ENCODE data around the gene HOXB8. TPM values are rescaled to one million over a fixed set of nuclear protein-coding genes. Genes with fewer than 3 reads are reported as not detected.

Gene HOXB8
- total and polyA plus RNA-seq, 2 experiments from 2014 or later: 0.31 to 0.57 TPM

DNA sequence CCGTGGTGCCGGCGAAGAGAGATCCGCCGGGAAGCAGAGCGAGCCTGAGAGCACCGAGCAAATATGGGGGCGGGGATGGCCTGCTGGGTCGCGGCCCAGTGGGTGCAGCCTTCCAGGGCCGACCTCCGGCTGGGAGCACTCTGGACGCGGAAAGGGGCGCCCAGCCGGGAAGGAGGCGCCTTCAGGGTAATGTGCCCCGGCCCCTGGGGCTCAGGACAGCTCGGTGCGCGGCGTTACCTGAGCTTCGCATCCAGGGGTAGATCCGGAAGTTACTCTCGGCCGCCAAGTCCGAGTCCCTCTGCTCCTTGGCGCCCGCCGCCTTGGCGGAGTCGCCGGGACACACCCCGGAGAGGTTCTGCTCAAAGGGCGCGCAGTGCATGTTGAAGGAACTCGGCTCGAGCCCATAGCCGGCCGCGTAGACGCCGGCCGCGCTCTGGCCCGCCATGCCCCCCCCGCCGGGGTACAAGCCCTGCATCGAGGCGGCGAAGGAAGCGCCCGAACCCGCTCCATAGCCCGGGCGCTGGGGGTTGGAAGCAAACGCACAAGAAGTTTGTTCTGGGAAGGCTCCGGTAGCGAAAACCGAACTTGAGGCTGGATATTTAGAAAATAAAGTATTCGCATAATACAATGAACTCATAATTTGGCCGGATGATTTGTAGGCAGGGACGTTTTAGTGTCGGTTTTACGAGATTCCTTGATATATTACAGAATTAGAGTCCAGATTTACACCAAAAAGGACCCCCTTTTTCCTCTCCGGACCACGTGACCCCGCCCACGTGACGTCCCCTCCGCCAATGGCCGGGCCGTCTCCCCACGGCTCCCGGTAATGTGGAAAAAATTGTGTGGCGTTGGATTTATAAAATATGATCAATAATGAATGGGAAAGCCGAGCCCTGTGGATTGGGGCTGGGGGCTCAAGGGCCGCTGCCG, 4.5 kb downstream of the HOXB8 start, which contains the start of gene HOXB7:
HOXB7 (minus strand) TSS at position 736 of the 930 bp plus-strand sequence; CDS start at position 637, 99 bp downstream.
- Histone ChIP-seq H3K4me2 (peak within 1 kb of the TSS; percentile 78), H3K4me3 (peak within 1 kb of the TSS; percentile 28), H3K27me3 (peaks cover 96% of the 10 kb centered on the region), H3K36me3 (replicated peaks; ENCODE audit: insufficient read depth, low read depth) (no peaks in the 10 kb centered on the region), H4K20me1 (ENCODE audit: insufficient read depth, poor library complexity, severe bottlenecking) (no peaks in the 10 kb centered on the region), H3K79me2 (no peaks in the 10 kb centered on the region), H3K4me1 (ENCODE audit: insufficient read depth) (no peaks in the 10 kb centered on the region), H3K9me3 (ENCODE audit: low read depth) (no peaks in the 10 kb centered on the region), H2AFZ (peak within 1 kb of the TSS; percentile 80), H3K27ac (peak within 1 kb of the TSS; percentile 77), H3K9me2 (replicated peaks; ENCODE audit: insufficient read depth) (no peaks in the 10 kb centered on the region)
- 3% methylated on average over 78 of the region's 79 CpGs for WGBS (ENCODE audit: low lambda C conversion rate, missing lambda C conversion rate)
- DNase-seq (ENCODE audit: low spot score): peak; percentile 65
- TF ChIP-seq EZH2phosphoT487 (IDR thresholded peaks at IDR 0.05; ENCODE audit: low read depth, severe bottlenecking, unreplicated experiment) (peak; percentile 64), EZH2 (IDR thresholded peaks at IDR 0.05; ENCODE audit: borderline replicate concordance) (peak; percentile 96)
- TF ChIP-seq, protein P1, sequence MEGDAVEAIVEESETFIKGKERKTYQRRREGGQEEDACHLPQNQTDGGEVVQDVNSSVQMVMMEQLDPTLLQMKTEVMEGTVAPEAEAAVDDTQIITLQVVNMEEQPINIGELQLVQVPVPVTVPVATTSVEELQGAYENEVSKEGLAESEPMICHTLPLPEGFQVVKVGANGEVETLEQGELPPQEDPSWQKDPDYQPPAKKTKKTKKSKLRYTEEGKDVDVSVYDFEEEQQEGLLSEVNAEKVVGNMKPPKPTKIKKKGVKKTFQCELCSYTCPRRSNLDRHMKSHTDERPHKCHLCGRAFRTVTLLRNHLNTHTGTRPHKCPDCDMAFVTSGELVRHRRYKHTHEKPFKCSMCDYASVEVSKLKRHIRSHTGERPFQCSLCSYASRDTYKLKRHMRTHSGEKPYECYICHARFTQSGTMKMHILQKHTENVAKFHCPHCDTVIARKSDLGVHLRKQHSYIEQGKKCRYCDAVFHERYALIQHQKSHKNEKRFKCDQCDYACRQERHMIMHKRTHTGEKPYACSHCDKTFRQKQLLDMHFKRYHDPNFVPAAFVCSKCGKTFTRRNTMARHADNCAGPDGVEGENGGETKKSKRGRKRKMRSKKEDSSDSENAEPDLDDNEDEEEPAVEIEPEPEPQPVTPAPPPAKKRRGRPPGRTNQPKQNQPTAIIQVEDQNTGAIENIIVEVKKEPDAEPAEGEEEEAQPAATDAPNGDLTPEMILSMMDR (IDR thresholded peaks at IDR 0.05; ENCODE audit: poor library complexity): no peak

DNA sequence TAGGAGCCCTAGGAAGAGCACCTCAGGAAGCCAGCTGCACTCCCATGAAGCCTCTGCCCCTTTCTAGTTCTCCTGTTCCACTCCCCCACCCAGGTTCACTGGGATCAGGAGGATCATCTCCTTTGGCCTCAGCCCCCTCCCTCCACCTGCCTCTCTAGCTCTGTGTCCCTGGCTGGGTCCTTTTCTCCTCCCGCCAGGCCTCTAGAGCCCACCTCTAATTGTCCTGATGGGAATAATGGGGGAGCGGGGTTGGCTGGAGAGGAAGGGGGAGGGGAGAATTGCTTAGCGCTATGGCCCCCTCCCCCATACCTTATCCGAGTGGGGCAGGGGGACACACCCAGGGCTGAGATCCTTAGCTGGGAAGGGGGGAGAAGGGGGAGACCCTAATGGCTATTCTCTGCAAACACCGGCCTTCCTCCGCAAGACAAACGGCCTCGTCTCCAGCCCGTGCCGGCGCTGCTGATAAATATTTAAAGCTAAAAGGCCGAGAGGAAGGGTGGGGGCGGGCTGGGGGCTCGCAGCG, 5.3 kb downstream of the HOXB8 start:
- no peaks in the 10 kb centered on the region for H4K20me1 ChIP-seq (ENCODE audit: insufficient read depth, poor library complexity, severe bottlenecking)
- peak overlapping the region; percentile 77 for H3K27ac ChIP-seq
- no peaks in the 10 kb centered on the region for H3K9me2 ChIP-seq (replicated peaks; ENCODE audit: insufficient read depth)
- no peaks in the 10 kb centered on the region for H3K79me2 ChIP-seq
- no peaks in the 10 kb centered on the region for H3K4me1 ChIP-seq (ENCODE audit: insufficient read depth)
- peak overlapping the region; percentile 80 for H2AFZ ChIP-seq
- H3K27me3 ChIP-seq: peaks cover 96% of the 10 kb centered on the region
- no peaks in the 10 kb centered on the region for H3K36me3 ChIP-seq (replicated peaks; ENCODE audit: insufficient read depth, low read depth)
- H3K9me3 ChIP-seq (ENCODE audit: low read depth): no peaks in the 10 kb centered on the region
- H3K4me2 ChIP-seq: peak overlapping the region; percentile 78
- peak overlapping the region; percentile 11 for H3K4me3 ChIP-seq
- TF ChIP-seq, protein P1 (IDR thresholded peaks at IDR 0.05; ENCODE audit: poor library complexity): no peak
- TF ChIP-seq EZH2 (IDR thresholded peaks at IDR 0.05; ENCODE audit: borderline replicate concordance): no peak
- no peak for TF ChIP-seq EZH2phosphoT487 (IDR thresholded peaks at IDR 0.05; ENCODE audit: low read depth, severe bottlenecking, unreplicated experiment)
- DNase-seq (ENCODE audit: low spot score): no peak
- 15% methylated on average over 5 of the region's 15 CpGs for WGBS (ENCODE audit: low lambda C conversion rate, missing lambda C conversion rate)

DNA sequence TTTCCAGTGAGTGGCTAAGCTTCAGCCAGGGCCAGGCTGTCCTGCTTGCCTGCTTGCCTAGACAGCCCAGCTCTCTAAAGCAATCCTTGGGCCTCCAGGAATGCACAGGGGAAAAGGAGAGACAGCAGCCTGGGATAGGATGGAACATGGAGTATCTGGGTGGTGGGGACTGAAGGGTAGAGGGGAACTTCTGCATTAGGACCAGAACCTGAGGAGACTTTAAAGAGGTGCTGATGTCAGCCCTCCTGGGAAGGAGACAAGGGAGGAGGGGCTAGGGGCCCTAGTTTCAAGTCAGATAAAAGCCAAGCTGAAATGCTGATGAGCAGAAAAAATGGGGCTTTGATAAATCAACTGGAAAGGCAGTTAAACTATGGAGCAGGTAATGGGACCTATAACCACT, 6.1 kb downstream of the HOXB8 start:
- H3K9me3 ChIP-seq (ENCODE audit: low read depth): no peaks in the 10 kb centered on the region
- no peak overlapping the region for H2AFZ ChIP-seq
- no peaks in the 10 kb centered on the region for H3K79me2 ChIP-seq
- no peaks in the 10 kb centered on the region for H3K9me2 ChIP-seq (replicated peaks; ENCODE audit: insufficient read depth)
- TF ChIP-seq EZH2 (IDR thresholded peaks at IDR 0.05; ENCODE audit: borderline replicate concordance) (no peak), EZH2phosphoT487 (IDR thresholded peaks at IDR 0.05; ENCODE audit: low read depth, severe bottlenecking, unreplicated experiment) (no peak)
- TF ChIP-seq, protein P1 (IDR thresholded peaks at IDR 0.05; ENCODE audit: poor library complexity): no peak
- no peaks in the 10 kb centered on the region for H3K36me3 ChIP-seq (replicated peaks; ENCODE audit: insufficient read depth, low read depth)
- DNase-seq (ENCODE audit: low spot score): no peak
- no peaks in the 10 kb centered on the region for H4K20me1 ChIP-seq (ENCODE audit: insufficient read depth, poor library complexity, severe bottlenecking)
- peaks cover 96% of the 10 kb centered on the region for H3K27me3 ChIP-seq
- no peak overlapping the region for H3K4me3 ChIP-seq
- H3K27ac ChIP-seq: peak overlapping the region; percentile 77
- peak overlapping the region; percentile 78 for H3K4me2 ChIP-seq
- H3K4me1 ChIP-seq (ENCODE audit: insufficient read depth): no peaks in the 10 kb centered on the region

Data from hepatocyte (in vitro differentiated cells).